GM19025 (cell line): ENCODE data around the gene TMED6.
"Not testable (repeated sequence)": the region's sequence is repeated elsewhere in the genome, so short reads cannot be mapped to it uniquely, and the experiment has no call there.

Experiments
- ATAC-seq: cut with Tn5 transposase; IDR thresholded peaks from one replicate; pipeline ENCODE4 v1.9.1; 2021; ENCODE audit warnings: mild to moderate bottlenecking, low read depth, moderate library complexity; ENCODE audit not compliant: unreplicated experiment

Gene TMED6

DNA sequence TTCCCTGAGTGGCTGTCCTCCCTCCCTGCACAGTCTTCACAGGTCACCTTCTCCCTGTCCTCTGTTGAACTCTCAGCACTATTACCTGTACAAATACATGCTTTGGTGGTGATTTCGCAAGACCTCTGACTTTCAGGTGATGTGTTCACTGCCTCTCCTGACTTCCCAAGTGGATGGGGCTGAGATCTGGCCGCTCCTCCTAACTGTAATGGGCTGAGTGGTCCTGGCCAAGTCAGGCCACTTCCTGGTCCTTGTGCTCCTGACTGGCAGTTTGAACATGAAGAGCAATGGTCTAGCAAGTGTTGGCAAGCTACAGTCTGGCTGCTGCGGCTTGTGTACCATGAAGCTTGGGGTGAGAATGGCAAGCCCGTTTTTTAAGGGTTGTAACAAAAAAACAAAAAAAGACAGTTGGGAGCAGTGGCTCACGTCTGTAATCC lies 11.7 kb upstream of the TMED6 start:
- ATAC-seq: no peak

DNA sequence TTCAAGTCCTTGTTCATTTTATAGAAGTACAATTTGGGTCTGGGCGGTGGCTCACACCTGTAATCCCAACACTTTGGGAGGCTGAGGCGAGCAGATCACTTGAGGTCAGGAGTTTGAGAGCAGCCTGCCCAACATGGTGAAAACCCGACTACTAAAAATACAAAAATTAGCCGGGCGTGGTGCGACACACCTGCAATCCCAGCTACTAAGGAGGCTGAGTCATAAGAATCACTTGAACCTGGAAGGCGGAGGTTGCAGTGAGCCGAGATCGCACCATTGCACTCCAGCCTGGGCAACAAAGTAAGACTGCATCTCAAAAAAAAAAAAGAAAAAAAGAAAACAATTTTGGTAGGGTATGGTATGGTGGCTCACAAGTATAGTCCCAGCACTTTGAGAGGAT lies 8.5 kb upstream of the TMED6 start:
- not testable (repeated sequence) for ATAC-seq

- no peak for ATAC-seq
Observed at GRCh38 chr16:69350536-69351133, 951 bp downstream of the TMED6 start.

DNA sequence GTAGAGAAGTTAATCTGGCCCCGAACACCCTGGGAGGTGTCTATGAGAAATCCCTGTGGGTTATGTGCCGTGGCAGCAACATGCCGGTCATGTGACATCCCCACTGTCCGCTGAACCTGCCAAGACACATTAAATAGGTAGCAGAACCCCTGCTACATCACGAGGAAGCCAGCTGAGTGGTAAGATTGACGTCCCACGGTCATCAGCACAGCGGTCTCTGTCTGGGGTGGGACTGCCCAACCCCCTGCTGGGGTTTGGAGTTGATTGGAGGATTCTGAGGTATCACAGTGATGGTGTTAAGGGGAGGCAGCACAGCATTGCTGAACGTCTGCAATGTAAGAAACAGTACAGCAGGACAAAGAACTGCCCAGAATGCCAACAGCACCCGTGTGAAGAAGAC lies 2.0 kb downstream of the TMED6 start:
- no peak for ATAC-seq

DNA sequence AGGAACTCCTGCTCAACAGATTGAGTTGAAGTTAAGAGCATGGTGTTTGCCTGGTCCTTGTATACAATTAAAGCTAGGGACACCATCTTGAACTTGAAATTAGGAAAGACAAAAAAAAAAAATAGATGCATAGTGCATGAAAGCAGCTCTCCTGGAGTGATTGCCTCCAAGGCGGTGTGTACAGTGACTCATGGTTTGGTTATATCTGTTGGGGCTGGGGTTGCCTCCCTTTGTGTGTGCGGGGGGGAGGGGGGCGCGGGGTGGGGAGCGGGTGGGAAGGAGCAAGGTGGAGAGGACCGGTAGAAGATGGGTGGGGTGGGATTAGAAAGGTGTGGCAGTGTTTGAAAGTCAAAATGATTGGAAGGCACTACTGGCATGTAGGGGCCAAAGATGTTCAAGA lies 3.4 kb downstream of the TMED6 start:
- no peak for ATAC-seq

- no peak for ATAC-seq
Observed at GRCh38 chr16:69346683-69347082, 4.9 kb downstream of the TMED6 start.

GRCh38 chr16:69345923-69346322 lies 5.7 kb downstream of the TMED6 start:
- no peak for ATAC-seq

DNA sequence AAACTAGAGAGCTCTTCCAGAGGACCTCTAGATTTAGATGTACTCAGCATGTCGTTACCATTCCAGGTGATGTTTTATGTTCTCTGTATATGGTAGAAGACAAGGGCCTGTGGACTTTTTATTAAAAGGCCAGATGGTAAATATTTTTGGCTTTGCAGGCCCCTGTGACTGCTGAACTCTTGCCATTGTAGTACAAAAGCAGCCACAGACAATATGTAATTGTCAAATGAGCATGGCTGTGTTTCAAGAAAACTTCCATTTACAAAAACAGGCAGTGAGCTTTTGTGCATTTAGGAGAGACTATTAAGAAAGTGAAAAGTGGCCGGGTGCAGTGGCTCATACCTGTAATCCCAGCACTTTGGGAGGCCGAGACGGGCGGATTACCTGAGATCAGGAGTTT lies 7.4 kb downstream of the TMED6 start:
- no peak for ATAC-seq

DNA sequence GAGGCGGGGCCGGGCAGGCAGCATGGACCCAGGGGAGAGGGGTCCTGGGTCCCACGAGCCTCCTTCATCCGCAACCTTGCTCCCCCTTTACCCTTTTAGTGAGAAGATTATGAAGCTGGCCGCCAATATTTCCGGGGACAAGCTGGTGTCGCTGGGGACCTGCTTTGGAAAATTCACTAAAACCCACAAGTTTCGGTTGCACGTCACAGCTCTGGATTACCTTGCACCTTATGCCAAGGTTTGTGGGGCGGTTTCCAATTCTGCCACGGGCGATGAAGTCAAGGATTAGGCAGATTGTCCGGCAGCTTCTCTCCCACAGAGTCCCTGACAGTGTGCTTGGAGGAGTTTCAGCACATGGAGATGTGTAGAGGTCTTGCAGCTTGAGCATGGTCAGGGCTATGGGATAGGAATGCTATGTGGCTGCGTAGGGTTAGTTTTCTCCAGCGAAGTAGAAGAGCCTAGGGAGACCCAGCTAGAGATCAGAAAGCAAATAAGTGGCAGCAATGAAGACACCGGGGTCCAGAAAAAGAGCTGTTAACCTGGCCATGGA lies 11.4 kb downstream of the TMED6 start:
- no peak for ATAC-seq

DNA sequence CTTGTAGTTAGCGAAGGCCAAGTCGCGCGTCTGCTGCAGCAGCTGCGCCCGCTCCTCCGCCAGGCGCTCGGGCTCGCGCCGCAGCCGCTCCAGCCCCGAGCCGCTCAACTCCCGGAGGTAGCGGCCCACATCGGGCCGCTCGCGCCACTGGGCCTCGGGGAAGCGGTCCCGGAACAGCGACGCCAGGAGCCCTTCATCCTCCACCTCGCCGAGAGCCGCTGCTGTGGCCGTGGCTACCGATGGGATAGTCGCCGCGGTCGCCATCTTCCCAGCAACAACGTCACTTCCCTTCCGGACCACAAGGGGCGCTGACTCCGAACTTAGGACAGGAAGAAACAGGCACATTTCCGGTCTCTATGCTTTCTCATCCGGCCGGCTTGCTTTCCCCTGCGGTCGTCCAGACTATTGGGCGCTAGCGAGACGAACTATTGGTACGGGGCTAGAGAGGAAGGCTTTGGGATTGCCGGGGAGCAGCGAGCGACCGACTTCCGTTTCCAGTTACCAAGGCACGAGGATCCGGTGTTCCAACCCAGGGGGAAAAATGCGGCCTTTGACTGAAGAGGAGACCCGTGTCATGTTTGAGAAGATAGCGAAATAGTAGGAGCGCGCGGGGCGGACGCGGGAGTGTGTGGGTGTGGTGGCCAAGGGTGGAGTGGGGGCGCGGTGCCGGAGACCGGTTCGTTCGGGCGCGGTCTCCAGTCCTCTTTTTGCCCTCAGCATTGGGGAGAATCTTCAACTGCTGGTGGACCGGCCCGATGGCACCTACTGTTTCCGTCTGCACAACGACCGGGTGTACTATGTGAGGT lies 12.1 kb downstream of the TMED6 start, which contains the start of the genes COG8 and NIP7:
Gene COG8, minus strand, starts transcription at position 276 of the 806 bp plus-strand sequence. Its CDS starts 12 bp downstream, at position 264.
Gene NIP7, plus strand, starts transcription at position 484 of the 806 bp plus-strand sequence. Its CDS starts 58 bp downstream, at position 542.
- ATAC-seq: peak; percentile 88

DNA sequence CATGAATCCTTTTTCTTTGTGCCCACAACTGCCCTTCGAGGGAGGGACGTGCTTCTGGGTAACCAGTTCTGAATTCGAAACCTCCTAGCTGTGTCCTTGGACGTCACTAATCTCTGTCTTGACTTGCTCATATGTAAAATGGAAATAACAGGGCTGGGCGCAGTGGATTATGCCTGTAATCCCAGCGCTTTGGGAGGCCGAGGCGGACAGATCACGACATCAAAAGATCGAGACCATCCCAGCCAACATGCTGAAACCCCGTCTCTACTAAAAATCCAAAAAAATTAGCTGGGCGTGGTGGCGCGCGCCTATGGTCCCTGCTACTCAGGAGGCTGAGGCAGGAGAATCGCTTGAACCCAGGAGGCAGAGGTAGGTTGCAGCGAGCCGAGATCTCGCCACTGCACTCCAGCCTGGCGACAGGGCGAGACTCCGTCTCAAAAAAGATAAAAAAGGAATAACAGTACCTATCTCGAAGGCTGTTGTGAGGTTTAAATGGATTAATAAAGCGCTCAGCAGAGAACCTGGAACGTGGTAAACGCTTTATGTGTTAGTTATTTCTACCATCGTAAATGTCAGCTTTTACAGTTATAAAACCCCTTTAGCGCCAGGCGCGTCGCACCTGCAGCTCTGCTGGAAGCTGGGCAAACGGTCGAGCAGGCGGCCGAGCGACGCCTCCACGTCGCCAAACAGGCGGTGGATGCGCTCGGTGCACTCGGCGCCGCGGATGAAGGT lies 12.9 kb downstream of the TMED6 start:
- ATAC-seq: no peak

GRCh38 chr16:69334696-69335095 lies 16.9 kb downstream of the TMED6 start:
- ATAC-seq: no peak

GRCh38 chr16:69330286-69331109 lies 21.1 kb downstream of the TMED6 start, which contains the start of gene PDF:
TSS of gene PDF (minus strand) at chr16:69330588. CDS start at chr16:69330570, 18 bp downstream.
- peak; percentile 95 for ATAC-seq

DNA sequence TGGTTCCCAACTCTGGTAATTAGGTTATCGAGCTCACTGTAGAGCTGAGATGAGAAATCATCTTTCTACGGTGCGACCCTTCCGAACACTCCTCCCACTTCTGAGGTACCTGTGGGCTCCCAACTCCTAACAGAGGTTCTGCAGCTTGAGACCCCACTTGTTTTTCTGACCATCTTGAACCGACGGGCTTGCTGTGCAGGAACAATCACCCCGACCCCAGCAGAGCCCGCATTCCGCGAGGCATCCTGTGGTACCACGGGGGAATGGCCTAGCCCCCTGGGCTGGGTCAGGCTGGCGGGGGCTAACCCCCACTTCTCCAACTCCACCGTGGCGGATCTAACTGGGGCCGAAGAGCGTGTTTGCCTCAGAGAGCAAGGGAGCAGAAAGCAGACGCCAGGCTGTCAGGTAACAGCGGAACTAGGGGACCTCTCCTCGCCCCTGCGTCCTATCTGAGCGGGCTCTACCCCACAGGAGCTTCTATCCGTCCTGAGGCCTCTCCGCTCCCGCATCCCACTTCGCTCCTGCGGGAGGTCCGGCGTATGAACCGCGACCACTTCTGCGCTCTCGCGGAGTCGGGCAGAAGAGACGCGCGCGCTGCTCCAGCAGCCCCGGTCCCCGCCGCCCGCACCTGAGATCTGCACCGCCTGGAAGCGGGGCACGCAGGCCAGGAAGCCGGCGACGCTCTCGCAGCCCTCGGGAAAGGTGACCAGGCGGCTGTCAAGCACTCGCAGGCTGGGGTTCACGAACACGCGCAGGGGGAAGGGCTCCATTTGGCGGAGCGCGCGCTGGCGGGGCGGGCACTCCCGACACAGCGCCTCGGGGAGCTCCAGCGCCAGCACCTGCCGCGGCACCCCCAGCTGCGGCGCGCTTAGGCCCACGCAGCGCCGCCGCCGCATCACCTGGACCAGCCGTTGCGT lies 22.0 kb downstream of the TMED6 start:
- peak; percentile 32 for ATAC-seq

GRCh38 chr16:69328854-69329316 lies 22.7 kb downstream of the TMED6 start:
- ATAC-seq: no peak

DNA sequence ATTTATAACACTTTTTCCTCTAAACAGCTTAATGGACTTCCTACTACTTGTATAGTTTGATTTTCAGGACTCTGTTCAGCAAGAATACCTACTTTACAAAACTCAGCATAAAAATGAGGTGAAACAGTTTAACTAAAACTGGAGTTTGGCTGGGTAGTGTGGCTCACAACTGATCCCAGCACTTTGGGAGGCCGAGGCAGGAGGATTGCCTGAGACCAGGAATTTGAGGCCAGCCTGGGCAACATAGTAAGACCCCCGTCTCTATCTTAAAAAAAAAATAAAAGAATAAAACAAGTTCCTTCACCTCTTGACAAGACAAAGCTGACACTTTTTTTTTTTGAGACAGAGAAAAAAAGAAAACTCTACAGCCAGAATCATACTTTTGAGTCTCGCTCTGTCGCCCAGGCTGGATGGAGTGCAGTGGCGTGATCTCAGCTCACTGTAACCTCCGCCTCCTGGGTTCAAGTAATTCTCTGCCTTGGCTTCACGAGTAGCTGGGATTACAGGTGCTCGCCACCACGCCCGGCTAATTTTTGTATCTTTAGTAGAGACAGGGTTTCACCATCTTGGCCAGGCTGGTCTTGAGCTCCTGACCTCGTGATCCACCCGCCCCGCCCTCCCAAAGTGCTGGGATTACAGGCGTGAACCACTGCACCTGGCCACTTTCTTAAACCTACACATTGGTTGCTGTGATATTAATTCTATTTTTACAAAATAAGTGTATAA lies 23.8 kb downstream of the TMED6 start:
- no peak for ATAC-seq

GRCh38 chr16:69326172-69326873 lies 25.3 kb downstream of the TMED6 start:
- ATAC-seq: no peak

DNA sequence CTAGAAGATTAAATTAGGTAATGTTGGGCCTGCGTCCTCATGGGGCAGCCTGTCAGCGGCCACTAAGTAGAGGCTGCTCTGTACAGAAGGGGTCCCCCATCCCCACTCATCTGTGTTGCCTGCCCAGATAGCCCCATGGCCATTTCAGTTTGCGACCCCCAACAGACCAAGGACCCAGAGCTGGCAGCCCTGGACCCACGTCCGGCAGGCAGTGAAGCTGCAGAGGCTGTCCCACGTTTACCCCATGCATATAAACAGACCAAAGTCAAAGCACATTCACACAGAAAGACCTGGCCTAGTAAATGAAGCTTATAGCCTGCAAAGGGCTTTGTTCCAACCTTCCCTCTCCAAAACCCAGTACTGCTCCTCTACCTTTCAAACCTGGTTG lies 25.8 kb downstream of the TMED6 start:
- no peak for ATAC-seq
